Prostate gland (tissue), 2 donors: Measurements from ENCODE around the gene SHISA8.

ENCODE experiments used
- POLR2A ChIP-seq: fragments of 450-650 bp; IDR thresholded peaks from one replicate; pipeline ENCODE4 v1.6.1; 2016; ENCODE audit warnings: antibody characterized with exemption, mild to moderate bottlenecking
- POLR2AphosphoS5 ChIP-seq: sonication (generic); formaldehyde crosslinking; IDR thresholded peaks from one replicate; pipeline ENCODE4 v1.6.1; 2017; ENCODE audit warnings: antibody characterized with exemption
- TF ChIP-seq, protein P1 (sequence below), 4 experiments: fragments of 200-600 bp in 2 of 4; fragments of 450-650 bp in 2 of 4; sonication (generic) in 2 of 4; IDR thresholded peaks; 1 replicate in 3 of 4; 2 replicates in 1 of 4; pipeline ENCODE4 v1.5.1; 2016 to 2019; ENCODE audit warnings: antibody characterized with exemption in 4 of 4, mild to moderate bottlenecking in 2 of 4, moderate library complexity in 2 of 4

DNA sequence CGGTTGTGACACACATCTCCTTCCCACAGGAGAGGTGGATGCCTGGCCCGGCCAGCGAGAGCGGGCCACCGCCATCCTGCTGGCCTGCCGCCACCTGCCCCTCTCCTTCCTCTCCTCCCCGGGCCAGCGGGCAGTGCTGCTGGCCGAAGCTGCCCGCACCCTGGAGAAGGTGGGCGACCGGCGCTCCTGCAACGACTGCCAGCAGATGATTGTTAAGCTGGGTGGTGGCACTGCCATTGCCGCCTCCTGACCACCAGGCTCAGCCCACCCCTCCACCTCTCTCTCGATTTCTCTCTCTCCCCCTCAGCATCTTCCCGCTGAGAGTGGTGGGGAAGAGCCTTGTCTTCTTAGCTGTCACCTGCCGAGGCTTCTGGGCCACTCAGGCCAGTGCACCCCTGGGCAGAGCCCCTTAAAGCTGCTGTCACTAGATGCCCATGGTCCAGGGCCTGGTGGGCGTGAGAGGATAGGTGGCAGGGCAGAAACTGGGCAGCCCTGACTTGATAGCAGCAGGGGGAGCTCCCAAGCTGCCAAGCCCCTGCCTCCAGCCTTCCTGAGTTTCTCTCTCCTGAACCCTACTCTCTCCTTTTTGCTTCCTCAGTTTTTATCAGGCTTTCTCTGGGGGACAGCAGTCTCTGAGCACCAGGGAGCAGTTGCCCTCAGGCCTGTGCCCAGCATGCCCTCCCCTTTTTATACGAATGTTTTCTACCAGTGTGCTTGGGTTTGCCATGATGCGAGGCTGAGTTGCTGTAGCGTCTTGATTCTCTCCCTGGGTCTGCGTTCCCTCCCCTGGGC lies 9.3 kb downstream of the SHISA8 start:
- TF ChIP-seq, protein P1, sequence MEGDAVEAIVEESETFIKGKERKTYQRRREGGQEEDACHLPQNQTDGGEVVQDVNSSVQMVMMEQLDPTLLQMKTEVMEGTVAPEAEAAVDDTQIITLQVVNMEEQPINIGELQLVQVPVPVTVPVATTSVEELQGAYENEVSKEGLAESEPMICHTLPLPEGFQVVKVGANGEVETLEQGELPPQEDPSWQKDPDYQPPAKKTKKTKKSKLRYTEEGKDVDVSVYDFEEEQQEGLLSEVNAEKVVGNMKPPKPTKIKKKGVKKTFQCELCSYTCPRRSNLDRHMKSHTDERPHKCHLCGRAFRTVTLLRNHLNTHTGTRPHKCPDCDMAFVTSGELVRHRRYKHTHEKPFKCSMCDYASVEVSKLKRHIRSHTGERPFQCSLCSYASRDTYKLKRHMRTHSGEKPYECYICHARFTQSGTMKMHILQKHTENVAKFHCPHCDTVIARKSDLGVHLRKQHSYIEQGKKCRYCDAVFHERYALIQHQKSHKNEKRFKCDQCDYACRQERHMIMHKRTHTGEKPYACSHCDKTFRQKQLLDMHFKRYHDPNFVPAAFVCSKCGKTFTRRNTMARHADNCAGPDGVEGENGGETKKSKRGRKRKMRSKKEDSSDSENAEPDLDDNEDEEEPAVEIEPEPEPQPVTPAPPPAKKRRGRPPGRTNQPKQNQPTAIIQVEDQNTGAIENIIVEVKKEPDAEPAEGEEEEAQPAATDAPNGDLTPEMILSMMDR (IDR thresholded peaks at IDR 0.05): no peak
- TF ChIP-seq POLR2A: no peak
- no peak for TF ChIP-seq POLR2AphosphoS5
